Measurements from ENCODE around the gene PHACTR3. TPM values are rescaled to one million over a fixed set of nuclear protein-coding genes. Genes with fewer than 3 reads are reported as not detected.

Gene PHACTR3
- total RNA-seq, 1 donor from 2014 or later = 0.14 TPM

GRCh38 chr20:59604741-59605600 is 631 bp downstream of the PHACTR3 start:
- no peak overlapping the region for H3K4me3 Mint-ChIP-seq (ENCODE audit: unreplicated experiment)
- DNase-seq (ENCODE audit: low read depth) (no peak), FAIRE-seq (no peak)
- H4K20me1 ChIP-seq (ENCODE audit: insufficient read depth, low read length) = no peaks in the 10 kb centered on the region
- peaks cover 6% of the 10 kb centered on the region for H3K27me3 ChIP-seq (ENCODE audit: insufficient read depth, low read length)
- H3K9me3 Mint-ChIP-seq (ENCODE audit: unreplicated experiment) = no peaks in the 10 kb centered on the region
- no peaks in the 10 kb centered on the region for H3K9me3 ChIP-seq (ENCODE audit: insufficient read depth, low read depth, low read length)
- no peaks in the 10 kb centered on the region for H3K79me2 ChIP-seq (ENCODE audit: insufficient read depth, low read length)
- no peak overlapping the region for H3K27ac Mint-ChIP-seq (ENCODE audit: unreplicated experiment)
- H3K4me3 ChIP-seq (ENCODE audit: insufficient read depth, low read depth, low read length) = no peak overlapping the region
- no peak overlapping the region for H3K9ac ChIP-seq (ENCODE audit: low read length)
- no peaks in the 10 kb centered on the region for H3K36me3 Mint-ChIP-seq (ENCODE audit: low read depth, unreplicated experiment)
- H3K36me3 ChIP-seq (ENCODE audit: insufficient read depth, low read length) = no peaks in the 10 kb centered on the region
- peaks cover 84% of the 10 kb centered on the region for H3K27me3 Mint-ChIP-seq (ENCODE audit: low read depth, unreplicated experiment)
- H3K27ac ChIP-seq (ENCODE audit: low read depth, low read length) = no peak overlapping the region
- no peak overlapping the region for H2AFZ ChIP-seq (ENCODE audit: low read depth, low read length)
- H3K4me1 ChIP-seq (ENCODE audit: insufficient read depth, low read length) = no peaks in the 10 kb centered on the region
- no peak overlapping the region for H3K4me2 ChIP-seq (ENCODE audit: low read length)
- TF ChIP-seq EZH2 (IDR thresholded peaks at IDR 0.05; ENCODE audit: insufficient read depth, low read length) (peak; percentile 72), CTCF (IDR thresholded peaks at IDR 0.05; ENCODE audit: insufficient read depth, low read depth, low read length) (no peak)
- H3K4me1 Mint-ChIP-seq (ENCODE audit: low read depth, unreplicated experiment) = no peaks in the 10 kb centered on the region

- no peaks in the 10 kb centered on the region for H3K9me3 ChIP-seq (ENCODE audit: insufficient read depth, low read depth, low read length)
- no peaks in the 10 kb centered on the region for H3K4me1 ChIP-seq (ENCODE audit: insufficient read depth, low read length)
- H3K27ac ChIP-seq (ENCODE audit: low read depth, low read length) = no peak overlapping the region
- H3K4me3 ChIP-seq (ENCODE audit: insufficient read depth, low read depth, low read length) = no peak overlapping the region
- H3K27me3 Mint-ChIP-seq (ENCODE audit: low read depth, unreplicated experiment) = peaks cover 79% of the 10 kb centered on the region
- H3K27me3 ChIP-seq (ENCODE audit: insufficient read depth, low read length) = peaks cover 6% of the 10 kb centered on the region
- DNase-seq (ENCODE audit: low read depth) (no peak), FAIRE-seq (no peak)
- no peak overlapping the region for H2AFZ ChIP-seq (ENCODE audit: low read depth, low read length)
- no peaks in the 10 kb centered on the region for H4K20me1 ChIP-seq (ENCODE audit: insufficient read depth, low read length)
- H3K27ac Mint-ChIP-seq (ENCODE audit: unreplicated experiment) = no peak overlapping the region
- H3K4me2 ChIP-seq (ENCODE audit: low read length) = no peak overlapping the region
- no peak overlapping the region for H3K4me3 Mint-ChIP-seq (ENCODE audit: unreplicated experiment)
- no peaks in the 10 kb centered on the region for H3K9me3 Mint-ChIP-seq (ENCODE audit: unreplicated experiment)
- no peaks in the 10 kb centered on the region for H3K36me3 Mint-ChIP-seq (ENCODE audit: low read depth, unreplicated experiment)
- H3K36me3 ChIP-seq (ENCODE audit: insufficient read depth, low read length) = no peaks in the 10 kb centered on the region
- no peak for TF ChIP-seq CTCF (IDR thresholded peaks at IDR 0.05; ENCODE audit: insufficient read depth, low read depth, low read length)
- TF ChIP-seq EZH2 (IDR thresholded peaks at IDR 0.05; ENCODE audit: insufficient read depth, low read length) = peak; percentile 28
- H3K9ac ChIP-seq (ENCODE audit: low read length) = no peak overlapping the region
- no peaks in the 10 kb centered on the region for H3K79me2 ChIP-seq (ENCODE audit: insufficient read depth, low read length)
- H3K4me1 Mint-ChIP-seq (ENCODE audit: low read depth, unreplicated experiment) = no peaks in the 10 kb centered on the region
Measured at GRCh38 chr20:59605601-59606364, 1.4 kb downstream of the PHACTR3 start.

Measured in astrocyte (in vitro differentiated cells and primary cell).